Chondrocyte (in vitro differentiated cells): ENCODE measurements around the gene GNMT. TPM values are rescaled to one million over a fixed set of nuclear protein-coding genes. Genes with fewer than 3 reads are reported as not detected.
A peak's percentile ranks its signal among the peaks of the same experiment; 100 is the strongest.

Experiments
- DNase-seq: peaks from one replicate; pipeline ENCODE4 v3.0.0; 2021; ENCODE audit warnings: mixed read lengths, low spot score
- H3K27ac Mint-ChIP-seq: one replicate; pipeline ENCODE4 v1.8.0; 2021; ENCODE audit warnings: mild to moderate bottlenecking, moderate library complexity, mixed read lengths; ENCODE audit not compliant: unreplicated experiment
- H3K27me3 Mint-ChIP-seq: 2 replicates; pipeline ENCODE4 v1.8.0; 2021; ENCODE audit warnings: low read depth, mixed read lengths
- H3K36me3 Mint-ChIP-seq: 2 replicates; pipeline ENCODE4 v1.8.0; 2021; ENCODE audit warnings: low read depth, mixed read lengths
- H3K4me1 Mint-ChIP-seq: 2 replicates; pipeline ENCODE4 v1.8.0; 2021; ENCODE audit warnings: low read depth, mild to moderate bottlenecking, mixed read lengths
- H3K4me3 Mint-ChIP-seq: one replicate; pipeline ENCODE4 v1.8.0; 2021; ENCODE audit warnings: mild to moderate bottlenecking, moderate library complexity, mixed read lengths; ENCODE audit not compliant: unreplicated experiment
- H3K9me3 Mint-ChIP-seq: 2 replicates; pipeline ENCODE4 v1.8.0; 2021; ENCODE audit warnings: low read depth, mixed read lengths
- CTCF ChIP-seq: fragments of 200-600 bp; sonication (generic); IDR thresholded peaks from 2 replicates; pipeline ENCODE4 v1.5.0; 2021; ENCODE audit warnings: antibody characterized with exemption, mild to moderate bottlenecking, moderate library complexity
- total RNA-seq: library from RNA; stranded (reverse); gene quantifications from 3 replicates; pipeline ENCODE4 v1.2.1, GENCODE V29; 2021

The GNMT gene
- total RNA-seq, 1 donor from 2014 or later = not detected

GRCh38 chr6:43009124-43009523 lies 48.6 kb downstream of the GNMT start:
- Mint-ChIP-seq H3K36me3 (peaks cover 8% of the 10 kb centered on the region), H3K27ac (no peak overlapping the region)

GRCh38 chr6:43011207-43011606 lies 50.7 kb downstream of the GNMT start:
- TF ChIP-seq CTCF = no peak
- Mint-ChIP-seq H3K27ac (no peak overlapping the region), H3K4me1 (peaks cover 33% of the 10 kb centered on the region), H3K27me3 (no peaks in the 10 kb centered on the region), H3K4me3 (no peak overlapping the region), H3K9me3 (no peaks in the 10 kb centered on the region), H3K36me3 (peaks cover 8% of the 10 kb centered on the region)
- no peak for DNase-seq

More at GRCh38 chr6:43009124-43009523, 48.6 kb downstream of the GNMT start:
- TF ChIP-seq CTCF = peak; percentile 76
- no peak for DNase-seq
- Mint-ChIP-seq H3K4me1 (peaks cover 17% of the 10 kb centered on the region), H3K9me3 (no peaks in the 10 kb centered on the region), H3K27me3 (no peaks in the 10 kb centered on the region), H3K4me3 (no peak overlapping the region)

- H3K27ac Mint-ChIP-seq = peak overlapping the region; percentile 12
- no peaks in the 10 kb centered on the region for H3K9me3 Mint-ChIP-seq
- peak overlapping the region; percentile 96 for H3K4me3 Mint-ChIP-seq
- TF ChIP-seq CTCF = no peak
- no peaks in the 10 kb centered on the region for H3K27me3 Mint-ChIP-seq
- peaks cover 7% of the 10 kb centered on the region for H3K36me3 Mint-ChIP-seq
- DNase-seq = no peak
- H3K4me1 Mint-ChIP-seq = peaks cover 41% of the 10 kb centered on the region
Observed at GRCh38 chr6:43012364-43012763, 51.8 kb downstream of the GNMT start.

GRCh38 chr6:43013097-43013842 lies 52.7 kb downstream of the GNMT start:
- Mint-ChIP-seq H3K36me3 (peaks cover 14% of the 10 kb centered on the region), H3K9me3 (no peaks in the 10 kb centered on the region), H3K27me3 (no peaks in the 10 kb centered on the region), H3K4me3 (peak overlapping the region; percentile 96), H3K4me1 (peaks cover 47% of the 10 kb centered on the region), H3K27ac (peak overlapping the region; percentile 96)
- no peak for TF ChIP-seq CTCF
- DNase-seq = no peak

Other genes starting within 250 kb of the GNMT start
- gene PRPH2, start 238.2 kb upstream of the GNMT start, total RNA-seq = not detected in 3 replicates
- 17.5 to 19.3 TPM (median 18.4 TPM) in 3 replicates for gene TBCC, start 214.7 kb upstream of the GNMT start, total RNA-seq
- 9.2 to 10.8 TPM (median 9.7 TPM) in 3 replicates for gene BICRAL, start 178.7 kb upstream of the GNMT start, total RNA-seq
- gene RPL7L1, start 81.1 kb upstream of the GNMT start, total RNA-seq = 56.4 to 62.7 TPM (median 58.6 TPM) in 3 replicates
- gene PTCRA, start 44.7 kb upstream of the GNMT start, total RNA-seq = not detected in 3 replicates
- gene CNPY3, start 31.3 kb upstream of the GNMT start, total RNA-seq = 41.0 to 57.9 TPM (median 45.5 TPM) in 3 replicates
- gene PEX6, start 18.4 kb downstream of the GNMT start, total RNA-seq = 16.0 to 30.5 TPM (median 17.0 TPM) in 3 replicates
- 34.0 to 40.4 TPM (median 39.3 TPM) in 3 replicates for gene PPP2R5D, start 23.8 kb downstream of the GNMT start, total RNA-seq
- gene MEA1, start 53.2 kb downstream of the GNMT start, total RNA-seq = 71.1 to 86.2 TPM (median 71.6 TPM) in 3 replicates
- gene KLHDC3, start 53.5 kb downstream of the GNMT start, total RNA-seq = 66.3 to 96.9 TPM (median 90.3 TPM) in 3 replicates
- gene RRP36, start 60.9 kb downstream of the GNMT start, total RNA-seq = 58.6 to 75.2 TPM (median 63.2 TPM) in 3 replicates
- 53.6 to 64.8 TPM (median 54.3 TPM) in 3 replicates for gene CUL7, start 93.1 kb downstream of the GNMT start, total RNA-seq
- 42.6 to 46.6 TPM (median 42.9 TPM) in 3 replicates for gene MRPL2, start 98.7 kb downstream of the GNMT start, total RNA-seq
- gene KLC4, start 98.9 kb downstream of the GNMT start, total RNA-seq = 30.0 to 37.0 TPM (median 32.3 TPM) in 3 replicates
- gene PTK7, start 115.6 kb downstream of the GNMT start, total RNA-seq = 282 to 293 TPM (median 288 TPM) in 3 replicates
- 42.2 to 43.9 TPM (median 42.7 TPM) in 3 replicates for gene SRF, start 210.5 kb downstream of the GNMT start, total RNA-seq
- 17.5 to 36.6 TPM (median 19.8 TPM) in 3 replicates for gene CUL9, start 221.4 kb downstream of the GNMT start, total RNA-seq